T47D (cell line): ENCODE data around the gene VPS37B.

ENCODE experiments used
- DNase-seq, 2 experiments: peaks; one replicate each; pipeline versions ENCODE4 v3.0.0 to v3.0.0-alpha.2; 2011 to 2012; ENCODE audit warnings: low read depth in 1 of 2, low spot score in 1 of 2
- JUND ChIP-seq: IDR thresholded peaks from 2 replicates; pipeline ENCODE4 v1.6.1; 2012; ENCODE audit warnings: low read depth
- in situ Hi-C: cut with HindIII; loops from 2 replicates; pipeline ENCODE4 v1.10.0; 2016; ENCODE audit warnings: low sequenced_read_pairs, low pct_unique_long_range_greater_than_20kb

VPS37B gene

GRCh38 chr12:122825773-122826724, 69.9 kb downstream of the VPS37B start:
- no peak for TF ChIP-seq JUND
- in situ Hi-C loops: no loop called here
- no peak for DNase-seq

- in situ Hi-C loops: no loop called here
- TF ChIP-seq JUND: no peak
- DNase-seq: no peak
These were observed 72.5 kb downstream of the VPS37B start for GRCh38 chr12:122823429-122823828.

GRCh38 chr12:122820838-122821271, 75.1 kb downstream of the VPS37B start:
- in situ Hi-C loops: no loop called here

GRCh38 chr12:122820138-122820537, 75.8 kb downstream of the VPS37B start:
- in situ Hi-C loops: no loop called here
- no peak for TF ChIP-seq JUND
- no peak for DNase-seq

More at GRCh38 chr12:122820838-122821271, 75.1 kb downstream of the VPS37B start:
- no peak for TF ChIP-seq JUND
- DNase-seq: no peak

- no peak for TF ChIP-seq JUND
- in situ Hi-C loops: no loop called here
- no peak for DNase-seq
These were observed 76.6 kb downstream of the VPS37B start for GRCh38 chr12:122819209-122819785.
